ENCODE results near the gene KSR1.

The KSR1 gene

DNA sequence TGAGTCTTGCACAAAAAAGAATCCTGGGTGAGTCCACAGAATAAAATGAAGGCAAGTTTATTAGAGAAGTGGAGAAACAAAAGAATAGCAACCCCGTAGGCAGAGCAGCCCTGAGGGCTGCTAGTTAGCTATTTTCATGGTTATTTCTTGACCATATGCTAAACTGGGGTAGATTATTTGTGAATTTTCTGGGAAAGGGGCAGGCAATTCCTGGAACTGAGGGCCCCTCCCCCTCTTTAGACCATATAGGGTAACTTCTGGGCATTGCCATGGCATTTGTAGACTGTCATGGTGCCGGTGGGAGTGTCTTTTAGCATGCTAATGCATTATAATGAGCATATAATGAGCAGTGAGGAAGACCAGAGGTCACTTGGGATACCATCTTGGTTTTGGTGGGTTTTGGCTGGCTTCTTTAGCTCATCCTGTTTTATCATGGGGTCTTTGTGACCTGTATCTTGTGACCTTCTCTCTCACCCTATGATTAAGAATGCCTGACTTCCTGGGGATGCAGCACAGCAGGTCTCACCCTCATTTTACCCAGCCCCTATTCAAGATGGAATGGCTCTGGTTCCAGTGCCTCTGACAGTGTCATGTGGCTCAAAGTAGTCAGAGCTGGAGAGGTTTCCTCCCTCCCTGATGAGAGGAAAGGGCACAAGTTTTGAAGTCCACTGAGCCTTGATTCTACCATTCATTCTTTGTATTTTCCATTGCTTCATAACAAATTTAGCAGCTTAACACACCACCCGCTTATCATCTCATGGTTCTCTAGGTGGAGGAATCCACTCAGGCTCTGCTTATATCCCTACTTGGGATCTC lies 119.1 kb downstream of the KSR1 start:
- ATAC-seq = no peak

DNA sequence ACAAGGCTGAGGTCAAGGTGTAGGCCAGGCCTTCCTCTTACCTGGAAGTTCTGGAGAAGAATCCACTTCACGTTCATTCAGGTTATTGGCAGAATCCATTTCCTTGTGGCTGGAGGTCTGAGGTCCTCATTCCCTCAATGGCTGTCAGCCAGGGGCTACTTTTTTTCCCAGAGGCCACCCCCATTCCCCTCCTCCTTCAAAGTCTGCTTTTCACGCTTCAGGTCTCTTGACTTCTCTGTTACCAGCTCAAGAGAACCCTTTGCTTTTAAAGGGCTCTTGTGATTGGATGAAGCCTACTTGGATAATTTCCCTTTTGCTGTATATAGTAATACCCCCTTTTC lies 119.6 kb downstream of the KSR1 start:
- no peak for ATAC-seq
- TF ChIP-seq, protein P1, sequence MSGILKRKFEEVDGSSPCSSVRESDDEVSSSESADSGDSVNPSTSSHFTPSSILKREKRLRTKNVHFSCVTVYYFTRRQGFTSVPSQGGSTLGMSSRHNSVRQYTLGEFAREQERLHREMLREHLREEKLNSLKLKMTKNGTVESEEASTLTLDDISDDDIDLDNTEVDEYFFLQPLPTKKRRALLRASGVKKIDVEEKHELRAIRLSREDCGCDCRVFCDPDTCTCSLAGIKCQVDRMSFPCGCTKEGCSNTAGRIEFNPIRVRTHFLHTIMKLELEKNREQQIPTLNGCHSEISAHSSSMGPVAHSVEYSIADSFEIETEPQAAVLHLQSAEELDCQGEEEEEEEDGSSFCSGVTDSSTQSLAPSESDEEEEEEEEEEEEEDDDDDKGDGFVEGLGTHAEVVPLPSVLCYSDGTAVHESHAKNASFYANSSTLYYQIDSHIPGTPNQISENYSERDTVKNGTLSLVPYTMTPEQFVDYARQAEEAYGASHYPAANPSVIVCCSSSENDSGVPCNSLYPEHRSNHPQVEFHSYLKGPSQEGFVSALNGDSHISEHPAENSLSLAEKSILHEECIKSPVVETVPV (CRISPR knock-in tag; IDR thresholded peaks at IDR 0.05) = no peak
- TF ChIP-seq, protein P2, sequence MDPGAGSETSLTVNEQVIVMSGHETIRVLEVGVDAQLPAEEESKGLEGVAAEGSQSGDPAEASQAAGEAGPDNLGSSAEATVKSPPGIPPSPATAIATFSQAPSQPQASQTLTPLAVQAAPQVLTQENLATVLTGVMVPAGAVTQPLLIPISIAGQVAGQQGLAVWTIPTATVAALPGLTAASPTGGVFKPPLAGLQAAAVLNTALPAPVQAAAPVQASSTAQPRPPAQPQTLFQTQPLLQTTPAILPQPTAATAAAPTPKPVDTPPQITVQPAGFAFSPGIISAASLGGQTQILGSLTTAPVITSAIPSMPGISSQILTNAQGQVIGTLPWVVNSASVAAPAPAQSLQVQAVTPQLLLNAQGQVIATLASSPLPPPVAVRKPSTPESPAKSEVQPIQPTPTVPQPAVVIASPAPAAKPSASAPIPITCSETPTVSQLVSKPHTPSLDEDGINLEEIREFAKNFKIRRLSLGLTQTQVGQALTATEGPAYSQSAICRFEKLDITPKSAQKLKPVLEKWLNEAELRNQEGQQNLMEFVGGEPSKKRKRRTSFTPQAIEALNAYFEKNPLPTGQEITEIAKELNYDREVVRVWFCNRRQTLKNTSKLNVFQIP (CRISPR knock-in tag; IDR thresholded peaks at IDR 0.05; ENCODE audit: borderline replicate concordance, low read depth) = no peak
- TF ChIP-seq TOX (CRISPR knock-in tag; IDR thresholded peaks at IDR 0.05; ENCODE audit: borderline replicate concordance) (no peak), ISL1 (CRISPR knock-in tag; IDR thresholded peaks at IDR 0.05) (no peak), ZFP30 (CRISPR knock-in tag; IDR thresholded peaks at IDR 0.05) (no peak), ZNF8 (CRISPR knock-in tag; IDR thresholded peaks at IDR 0.05) (no peak), ZFP3 (CRISPR knock-in tag; IDR thresholded peaks at IDR 0.05) (no peak), RARB (CRISPR knock-in tag; IDR thresholded peaks at IDR 0.05) (no peak), BACH2 (CRISPR knock-in tag; IDR thresholded peaks at IDR 0.05; ENCODE audit: borderline replicate concordance) (no peak)
- TF ChIP-seq, protein P3, sequence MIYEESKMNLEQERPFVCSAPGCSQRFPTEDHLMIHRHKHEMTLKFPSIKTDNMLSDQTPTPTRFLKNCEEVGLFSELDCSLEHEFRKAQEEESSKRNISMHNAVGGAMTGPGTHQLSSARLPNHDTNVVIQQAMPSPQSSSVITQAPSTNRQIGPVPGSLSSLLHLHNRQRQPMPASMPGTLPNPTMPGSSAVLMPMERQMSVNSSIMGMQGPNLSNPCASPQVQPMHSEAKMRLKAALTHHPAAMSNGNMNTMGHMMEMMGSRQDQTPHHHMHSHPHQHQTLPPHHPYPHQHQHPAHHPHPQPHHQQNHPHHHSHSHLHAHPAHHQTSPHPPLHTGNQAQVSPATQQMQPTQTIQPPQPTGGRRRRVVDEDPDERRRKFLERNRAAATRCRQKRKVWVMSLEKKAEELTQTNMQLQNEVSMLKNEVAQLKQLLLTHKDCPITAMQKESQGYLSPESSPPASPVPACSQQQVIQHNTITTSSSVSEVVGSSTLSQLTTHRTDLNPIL (CRISPR knock-in tag; IDR thresholded peaks at IDR 0.05; ENCODE audit: low read depth) = no peak
- TF ChIP-seq, protein P4, sequence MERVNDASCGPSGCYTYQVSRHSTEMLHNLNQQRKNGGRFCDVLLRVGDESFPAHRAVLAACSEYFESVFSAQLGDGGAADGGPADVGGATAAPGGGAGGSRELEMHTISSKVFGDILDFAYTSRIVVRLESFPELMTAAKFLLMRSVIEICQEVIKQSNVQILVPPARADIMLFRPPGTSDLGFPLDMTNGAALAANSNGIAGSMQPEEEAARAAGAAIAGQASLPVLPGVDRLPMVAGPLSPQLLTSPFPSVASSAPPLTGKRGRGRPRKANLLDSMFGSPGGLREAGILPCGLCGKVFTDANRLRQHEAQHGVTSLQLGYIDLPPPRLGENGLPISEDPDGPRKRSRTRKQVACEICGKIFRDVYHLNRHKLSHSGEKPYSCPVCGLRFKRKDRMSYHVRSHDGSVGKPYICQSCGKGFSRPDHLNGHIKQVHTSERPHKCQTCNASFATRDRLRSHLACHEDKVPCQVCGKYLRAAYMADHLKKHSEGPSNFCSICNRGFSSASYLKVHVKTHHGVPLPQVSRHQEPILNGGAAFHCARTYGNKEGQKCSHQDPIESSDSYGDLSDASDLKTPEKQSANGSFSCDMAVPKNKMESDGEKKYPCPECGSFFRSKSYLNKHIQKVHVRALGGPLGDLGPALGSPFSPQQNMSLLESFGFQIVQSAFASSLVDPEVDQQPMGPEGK (CRISPR knock-in tag; IDR thresholded peaks at IDR 0.05; ENCODE audit: borderline replicate concordance) = no peak
- TF ChIP-seq, protein P5, sequence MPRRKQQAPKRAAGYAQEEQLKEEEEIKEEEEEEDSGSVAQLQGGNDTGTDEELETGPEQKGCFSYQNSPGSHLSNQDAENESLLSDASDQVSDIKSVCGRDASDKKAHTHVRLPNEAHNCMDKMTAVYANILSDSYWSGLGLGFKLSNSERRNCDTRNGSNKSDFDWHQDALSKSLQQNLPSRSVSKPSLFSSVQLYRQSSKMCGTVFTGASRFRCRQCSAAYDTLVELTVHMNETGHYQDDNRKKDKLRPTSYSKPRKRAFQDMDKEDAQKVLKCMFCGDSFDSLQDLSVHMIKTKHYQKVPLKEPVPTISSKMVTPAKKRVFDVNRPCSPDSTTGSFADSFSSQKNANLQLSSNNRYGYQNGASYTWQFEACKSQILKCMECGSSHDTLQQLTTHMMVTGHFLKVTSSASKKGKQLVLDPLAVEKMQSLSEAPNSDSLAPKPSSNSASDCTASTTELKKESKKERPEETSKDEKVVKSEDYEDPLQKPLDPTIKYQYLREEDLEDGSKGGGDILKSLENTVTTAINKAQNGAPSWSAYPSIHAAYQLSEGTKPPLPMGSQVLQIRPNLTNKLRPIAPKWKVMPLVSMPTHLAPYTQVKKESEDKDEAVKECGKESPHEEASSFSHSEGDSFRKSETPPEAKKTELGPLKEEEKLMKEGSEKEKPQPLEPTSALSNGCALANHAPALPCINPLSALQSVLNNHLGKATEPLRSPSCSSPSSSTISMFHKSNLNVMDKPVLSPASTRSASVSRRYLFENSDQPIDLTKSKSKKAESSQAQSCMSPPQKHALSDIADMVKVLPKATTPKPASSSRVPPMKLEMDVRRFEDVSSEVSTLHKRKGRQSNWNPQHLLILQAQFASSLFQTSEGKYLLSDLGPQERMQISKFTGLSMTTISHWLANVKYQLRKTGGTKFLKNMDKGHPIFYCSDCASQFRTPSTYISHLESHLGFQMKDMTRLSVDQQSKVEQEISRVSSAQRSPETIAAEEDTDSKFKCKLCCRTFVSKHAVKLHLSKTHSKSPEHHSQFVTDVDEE (CRISPR knock-in tag; IDR thresholded peaks at IDR 0.05) = no peak

More for the DNA sequence above, 119.1 kb downstream of the KSR1 start:
- TF ChIP-seq, protein P3 (CRISPR knock-in tag; IDR thresholded peaks at IDR 0.05; ENCODE audit: low read depth) = no peak

DNA sequence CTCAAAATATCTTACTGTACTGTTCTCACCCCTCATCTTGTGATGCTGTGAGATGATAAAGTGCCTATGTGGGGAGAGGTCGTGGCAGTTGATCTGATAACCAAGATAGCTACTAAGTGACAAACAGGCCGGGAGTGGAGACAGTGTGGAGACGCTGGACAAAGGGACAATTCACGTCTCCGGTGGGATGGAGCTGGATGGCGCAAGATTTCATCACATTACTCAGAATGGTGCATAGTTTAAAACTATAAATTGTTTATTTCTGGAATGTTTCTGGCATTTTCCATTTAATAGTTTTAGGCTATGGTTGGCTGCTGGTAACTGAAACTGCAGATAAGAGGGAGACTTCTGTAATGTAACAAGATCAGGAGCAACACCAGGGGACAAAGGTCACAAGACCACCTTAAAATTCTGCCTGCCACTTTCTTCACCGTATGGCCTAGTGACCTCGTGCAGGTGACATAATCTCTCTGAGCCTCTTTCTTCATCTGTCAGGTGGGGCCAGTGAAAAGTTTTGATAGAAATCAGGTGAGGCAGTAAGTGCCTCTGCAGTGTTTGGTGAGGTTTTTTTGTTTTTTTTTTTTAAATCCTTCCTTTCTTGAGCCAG lies 120.3 kb downstream of the KSR1 start:
- TF ChIP-seq ZFP3 (CRISPR knock-in tag; IDR thresholded peaks at IDR 0.05) (no peak), PPARA (CRISPR knock-in tag; IDR thresholded peaks at IDR 0.05; ENCODE audit: borderline replicate concordance) (no peak), ZC3H10 (CRISPR knock-in tag; IDR thresholded peaks at IDR 0.05) (no peak), CSDC2 (CRISPR knock-in tag; IDR thresholded peaks at IDR 0.05) (no peak), ISL1 (CRISPR knock-in tag; IDR thresholded peaks at IDR 0.05) (peak; percentile 65; the same call in 1 of the 2 replicates), ZNF70 (CRISPR knock-in tag; IDR thresholded peaks at IDR 0.05) (no peak)
- no peak; the same call in 2 of the 3 replicates for ATAC-seq

Measured in SK-N-SH treated with all-trans-retinoic acid at 6 μM for 48 hours (cell line).